CD14-positive monocyte (primary cell): ENCODE data around the gene FRMD4A. TPM values are rescaled to one million over a fixed set of nuclear protein-coding genes. Genes with fewer than 3 reads are reported as not detected.

Source experiments
- DNase-seq, 3 donors: peaks; one replicate each; pipeline ENCODE4 v3.0.0-alpha.2; 2011 to 2022
- H2AFZ ChIP-seq: 2 replicates; pipeline ENCODE4 v1.6.0; 2012; ENCODE audit warnings: mild to moderate bottlenecking, low read depth, low read length, inconsistent platforms; ENCODE audit not compliant: insufficient read depth, poor library complexity, severe bottlenecking
- H3K27ac ChIP-seq, 2 donors: 1 replicate in 1 of 2; 2 replicates in 1 of 2; pipeline ENCODE4 v1.5.1; 2012 to 2013; ENCODE audit warnings: low read length in 2 of 2, control low read depth in 1 of 2, inconsistent platforms in 1 of 2, low read depth in 1 of 2, mild to moderate bottlenecking in 1 of 2
- H3K27me3 ChIP-seq, 2 donors: one replicate each; pipeline versions ENCODE4 v1.6.0 to v1.6.1; 2011 to 2013; ENCODE audit warnings: low read length in 2 of 2; ENCODE audit not compliant: control insufficient read depth in 2 of 2, insufficient read depth in 2 of 2
- H3K36me3 ChIP-seq, 2 donors: replicated peaks in 1 of 2; 1 replicate in 1 of 2; 2 replicates in 1 of 2; pipeline versions ENCODE4 v1.5.1 to v1.6.1; 2012 to 2013; ENCODE audit warnings: low read length in 2 of 2, control low read depth in 1 of 2, inconsistent platforms in 1 of 2, mild to moderate bottlenecking in 1 of 2; ENCODE audit not compliant: insufficient read depth in 2 of 2, control insufficient read depth in 1 of 2
- H3K4me1 ChIP-seq, 2 donors: 1 replicate in 1 of 2; 2 replicates in 1 of 2; pipeline versions ENCODE4 v1.5.1 to v1.6.1; 2012 to 2013; ENCODE audit warnings: low read length in 2 of 2, control low read depth in 1 of 2, inconsistent platforms in 1 of 2, mild to moderate bottlenecking in 1 of 2, moderate library complexity in 1 of 2; ENCODE audit not compliant: insufficient read depth in 2 of 2, control insufficient read depth in 1 of 2
- H3K4me2 ChIP-seq: replicated peaks from 2 replicates; pipeline ENCODE3; 2012; ENCODE audit warnings: low read length, moderate library complexity, mild to moderate bottlenecking; ENCODE audit not compliant: poor library complexity, severe bottlenecking; ENCODE audit errors: extremely low read depth
- H3K4me3 ChIP-seq, 3 experiments: fragments of 200-600 bp in 1 of 3; sonication (generic) in 1 of 3; replicated peaks in 1 of 3; 1 replicate in 2 of 3; 2 replicates in 1 of 3; pipeline ENCODE4 v1.5.1; 2011 to 2013; ENCODE audit warnings: low read length in 3 of 3, mild to moderate bottlenecking in 3 of 3, control low read depth in 2 of 3, low read depth in 2 of 3, inconsistent platforms in 1 of 3, moderate library complexity in 1 of 3
- H3K79me2 ChIP-seq: 2 replicates; pipeline ENCODE4 v1.6.0; 2012; ENCODE audit warnings: mild to moderate bottlenecking, control low read depth, inconsistent platforms, low read length, moderate library complexity; ENCODE audit not compliant: insufficient read depth
- H3K9ac ChIP-seq: 2 replicates; pipeline ENCODE4 v1.6.0; 2017; ENCODE audit warnings: low read length, mild to moderate bottlenecking; ENCODE audit not compliant: insufficient read depth, poor library complexity, severe bottlenecking
- H3K9me3 ChIP-seq, 2 donors: replicated peaks in 1 of 2; 1 replicate in 1 of 2; 2 replicates in 1 of 2; pipeline versions ENCODE4 v1.5.1 to v1.6.1; 2012 to 2013; ENCODE audit warnings: low read length in 2 of 2, control low read depth in 1 of 2; ENCODE audit not compliant: control insufficient read depth in 1 of 2, insufficient read depth in 1 of 2
- H4K20me1 ChIP-seq: 2 replicates; pipeline ENCODE4 v1.6.0; 2012; ENCODE audit warnings: mild to moderate bottlenecking, low read length, control low read depth, moderate library complexity; ENCODE audit not compliant: insufficient read depth
- H3K27ac Mint-ChIP-seq, 7 donors: one replicate each; pipeline ENCODE4 v1.8.0; 2020; ENCODE audit warnings: mild to moderate bottlenecking in 7 of 7, mixed read lengths in 7 of 7, moderate library complexity in 6 of 7, inconsistent platforms in 2 of 7
- H3K27me3 Mint-ChIP-seq, 3 donors: one replicate each; pipeline ENCODE4 v1.8.0; 2021 to 2022; ENCODE audit warnings: low read depth in 3 of 3, mild to moderate bottlenecking in 3 of 3, mixed read lengths in 3 of 3, moderate library complexity in 3 of 3, inconsistent platforms in 1 of 3
- H3K36me3 Mint-ChIP-seq, 2 donors: one replicate each; pipeline ENCODE4 v1.8.0; 2020; ENCODE audit warnings: mixed read lengths in 2 of 2, inconsistent platforms in 1 of 2, mild to moderate bottlenecking in 1 of 2
- H3K4me1 Mint-ChIP-seq: one replicate; pipeline ENCODE4 v1.8.0; 2020; ENCODE audit warnings: mild to moderate bottlenecking, mixed read lengths
- H3K4me3 Mint-ChIP-seq, 2 donors: one replicate each; pipeline ENCODE4 v1.8.0; 2020; ENCODE audit warnings: mild to moderate bottlenecking in 2 of 2, mixed read lengths in 2 of 2, moderate library complexity in 1 of 2
- H3K9me3 Mint-ChIP-seq, 7 donors: one replicate each; pipeline ENCODE4 v1.8.0; 2020 to 2022; ENCODE audit warnings: mixed read lengths in 7 of 7, mild to moderate bottlenecking in 6 of 7, moderate library complexity in 6 of 7, inconsistent platforms in 2 of 7
- WGBS: methylation state at CpG from one replicate; pipeline ENCODE4 v1.1.5; 2013; ENCODE audit warnings: missing lambda C conversion rate; ENCODE audit not compliant: insufficient coverage; 5-methylcytosine and 5-hydroxymethylcytosine counted together
- intact Hi-C, 2 donors: fragments of 100-400 bp; cut with micrococcal nuclease; formaldehyde crosslinking; loops; one replicate each; pipeline versions ENCODE4 v1.15.0 to v1.15.1; 2023
- polyA plus RNA-seq, 3 donors: library from polyadenylated mRNA; depleted of rRNA in 1 of 3; unstranded in 2 of 3; stranded (reverse) in 1 of 3; fragments of 300-500 nt in 2 of 3; fragments of >200 nt in 1 of 3; fragmentation: Illumina TruSeq in 2 of 3; gene quantifications; 1 replicate in 2 of 3; 2 replicates in 1 of 3; pipeline ENCODE4 v1.2.3, GENCODE V29; 2012 to 2021
- TF ChIP-seq, protein P1 (sequence below): fragments of 200-600 bp; IDR thresholded peaks from one replicate; pipeline ENCODE4 v1.8.0; 2022; ENCODE audit warnings: antibody characterized with exemption, mild to moderate bottlenecking

Gene FRMD4A
- polyA plus RNA-seq, 3 donors: 0.12 TPM; not detected in 2

DNA sequence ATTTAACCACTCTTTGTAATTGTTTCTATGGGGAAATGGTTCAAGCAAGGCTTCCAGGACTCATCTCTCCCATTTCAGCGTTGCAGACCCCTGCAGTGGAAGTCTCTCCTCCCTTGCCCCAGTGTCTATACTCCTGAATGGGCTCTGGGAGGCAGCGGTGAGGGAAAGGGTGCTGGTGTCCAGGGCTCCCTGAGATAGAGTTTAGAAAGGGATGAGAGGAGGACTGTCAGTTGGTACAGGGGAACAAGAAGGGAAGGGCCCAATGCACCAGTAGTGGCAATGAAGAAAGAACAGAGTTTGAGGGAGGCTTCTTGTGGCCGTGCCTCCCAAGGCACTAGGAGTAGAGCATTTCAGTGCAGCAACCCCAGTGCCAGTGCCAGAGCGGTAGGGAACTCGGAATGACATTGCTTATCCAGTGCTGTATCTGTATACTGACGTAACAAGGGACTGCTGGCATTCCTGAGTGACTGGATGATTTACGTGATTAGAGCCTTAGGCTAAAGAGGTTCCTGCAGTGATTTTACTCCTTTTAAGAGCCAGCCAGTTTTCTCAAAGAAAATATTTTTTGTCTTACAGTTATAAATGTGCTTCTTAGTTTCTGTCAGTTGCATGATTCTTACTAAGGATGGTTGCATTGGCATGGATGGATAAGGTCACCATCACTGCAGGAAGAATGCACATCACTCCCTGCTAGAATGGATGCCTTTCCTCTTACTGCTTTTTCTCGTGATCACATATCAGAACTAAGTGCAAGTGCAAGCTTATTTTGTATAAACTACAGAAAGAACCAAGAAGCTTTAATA is 716.0 kb downstream of the FRMD4A start:
- intact Hi-C loops: no loop called here
- H3K36me3 ChIP-seq: peaks cover 89 to 100% of the 10 kb centered on the region in 2 donors
- no peaks in the 10 kb centered on the region for H3K27me3 ChIP-seq
- Mint-ChIP-seq H3K4me3 (no peak overlapping the region), H3K9me3 (no peaks in the 10 kb centered on the region), H3K27ac (peak overlapping the region in 1 of 7 donors; percentile 52), H3K27me3 (peaks cover 0 to 2% (median 0%) of the 10 kb centered on the region in 3 donors), H3K4me1 (no peaks in the 10 kb centered on the region), H3K36me3 (peaks cover 87 to 97% of the 10 kb centered on the region in 2 donors)
- no peaks in the 10 kb centered on the region for H3K79me2 ChIP-seq
- H2AFZ ChIP-seq: no peak overlapping the region
- TF ChIP-seq, protein P1, sequence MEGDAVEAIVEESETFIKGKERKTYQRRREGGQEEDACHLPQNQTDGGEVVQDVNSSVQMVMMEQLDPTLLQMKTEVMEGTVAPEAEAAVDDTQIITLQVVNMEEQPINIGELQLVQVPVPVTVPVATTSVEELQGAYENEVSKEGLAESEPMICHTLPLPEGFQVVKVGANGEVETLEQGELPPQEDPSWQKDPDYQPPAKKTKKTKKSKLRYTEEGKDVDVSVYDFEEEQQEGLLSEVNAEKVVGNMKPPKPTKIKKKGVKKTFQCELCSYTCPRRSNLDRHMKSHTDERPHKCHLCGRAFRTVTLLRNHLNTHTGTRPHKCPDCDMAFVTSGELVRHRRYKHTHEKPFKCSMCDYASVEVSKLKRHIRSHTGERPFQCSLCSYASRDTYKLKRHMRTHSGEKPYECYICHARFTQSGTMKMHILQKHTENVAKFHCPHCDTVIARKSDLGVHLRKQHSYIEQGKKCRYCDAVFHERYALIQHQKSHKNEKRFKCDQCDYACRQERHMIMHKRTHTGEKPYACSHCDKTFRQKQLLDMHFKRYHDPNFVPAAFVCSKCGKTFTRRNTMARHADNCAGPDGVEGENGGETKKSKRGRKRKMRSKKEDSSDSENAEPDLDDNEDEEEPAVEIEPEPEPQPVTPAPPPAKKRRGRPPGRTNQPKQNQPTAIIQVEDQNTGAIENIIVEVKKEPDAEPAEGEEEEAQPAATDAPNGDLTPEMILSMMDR: no peak
- H3K9me3 ChIP-seq: no peaks in the 10 kb centered on the region
- DNase-seq: no peak
- no peaks in the 10 kb centered on the region for H4K20me1 ChIP-seq
- H3K4me1 ChIP-seq: no peaks in the 10 kb centered on the region
- H3K9ac ChIP-seq: no peak overlapping the region
- H3K4me2 ChIP-seq: no peak overlapping the region
- no peak overlapping the region for H3K27ac ChIP-seq
- no peak overlapping the region for H3K4me3 ChIP-seq
- WGBS: 98% methylated on average over 4 of the region's 8 CpGs

DNA sequence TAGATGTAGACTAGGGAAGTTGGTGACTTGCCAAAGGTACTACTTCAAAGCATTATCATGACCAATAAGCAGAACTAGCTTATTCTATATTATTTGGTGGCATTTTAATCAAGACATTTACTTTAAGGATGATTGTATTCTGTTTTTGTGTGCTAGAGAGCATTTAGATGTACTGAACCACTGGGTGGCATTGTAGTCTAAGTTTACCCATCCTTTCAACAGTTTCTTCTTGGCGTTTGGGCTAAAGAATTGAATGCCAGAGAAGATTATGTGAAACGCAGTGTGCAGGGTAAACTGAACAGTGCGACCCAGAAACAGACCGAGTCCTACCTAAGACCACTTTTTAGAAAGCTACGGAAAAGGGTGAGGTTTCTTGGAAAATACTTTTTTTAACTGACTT is 717.2 kb downstream of the FRMD4A start:
- no peaks in the 10 kb centered on the region for H3K4me1 Mint-ChIP-seq
- Histone ChIP-seq H3K36me3 (peaks cover 93 to 100% of the 10 kb centered on the region in 2 donors), H3K4me1 (no peaks in the 10 kb centered on the region), H3K4me3 (no peak overlapping the region), H2AFZ (no peak overlapping the region), H4K20me1 (no peaks in the 10 kb centered on the region), H3K79me2 (no peaks in the 10 kb centered on the region), H3K4me2 (no peak overlapping the region), H3K27me3 (no peaks in the 10 kb centered on the region), H3K9me3 (no peaks in the 10 kb centered on the region), H3K9ac (no peak overlapping the region), H3K27ac (no peak overlapping the region)
- intact Hi-C loops: no loop called here
- TF ChIP-seq, protein P1: no peak
- no peak for DNase-seq
- H3K27me3 Mint-ChIP-seq: no peaks in the 10 kb centered on the region
- H3K4me3 Mint-ChIP-seq: no peak overlapping the region
- H3K36me3 Mint-ChIP-seq: peaks cover 84 to 95% of the 10 kb centered on the region in 2 donors
- no CpG with 5 or more reads among the region's 5 CpGs for WGBS
- H3K9me3 Mint-ChIP-seq: no peaks in the 10 kb centered on the region
- H3K27ac Mint-ChIP-seq: no peak overlapping the region
